Measurements from ENCODE around the gene RAPGEF3. TPM values are rescaled to one million over a fixed set of nuclear protein-coding genes. Genes with fewer than 3 reads are reported as not detected.
A peak's percentile ranks its signal among the peaks of the same experiment; 100 is the strongest.

RAPGEF3 gene
- total and polyA plus RNA-seq, 2 of the 13 experiments (the other 11 are each of a cell fraction or from before 2014, with no cell fraction given), result 0.07 TPM

- intact Hi-C loops (cut with micrococcal nuclease; ENCODE audit: unreplicated experiment), result loop anchor here (1.0 kb wide), 1 partner anchor 35 kb away; no protein-coding TSS in a partner anchor
- no TSS peak for BruUV-seq (replicated peaks)
- H3K27me3 ChIP-seq (ENCODE audit: control insufficient read depth in 1 of 2, insufficient read depth in 2 of 2, low read length in 2 of 2), result no peaks in the 10 kb centered on the region
- ChIA-PET CTCF (ENCODE audit: low intra/inter-chr PET ratio, low total read pairs) (interaction anchor here (1.5 kb wide), 1 partner anchor 37 kb away, joined by 3 read pairs; no protein-coding TSS in a partner anchor), POLR2A (interaction anchor here (0.8 kb wide), 1 partner anchor 19 kb away, joined by 3 read pairs; no protein-coding TSS in a partner anchor)
- H3K4me2 ChIP-seq (ENCODE audit: low read depth, low read length), result no peak overlapping the region
- FAIRE-seq, result no peak
- no peak overlapping the region for H3K4me3 ChIP-seq (replicated peaks in 1 of 3; ENCODE audit: insufficient read depth in 1 of 3, low read depth in 2 of 3, low read length in 3 of 3)
- no peak overlapping the region for H2AFZ ChIP-seq (ENCODE audit: low read length)
- peaks cover 0 to under 1% of the 10 kb centered on the region in 2 experiments; a peak in 2 of 5 replicates for H3K36me3 ChIP-seq (replicated peaks in 1 of 2; ENCODE audit: control insufficient read depth in 1 of 2, insufficient read depth in 2 of 2, low read length in 2 of 2)
- H3K4me1 ChIP-seq (ENCODE audit: insufficient read depth, low read length), result no peaks in the 10 kb centered on the region
- H4K20me1 ChIP-seq (ENCODE audit: insufficient read depth, low read length), result no peaks in the 10 kb centered on the region
- DNase-seq (ENCODE audit: low spot score), result no peak
- H3K27ac ChIP-seq (ENCODE audit: extremely low read length, insufficient read depth, low read length), result no peak overlapping the region
- in situ Hi-C loops (cut with HindIII; ENCODE audit: extremely low pct_ligation_motif_present, low pct_unique_long_range_greater_than_20kb), result no loop called here
- WGBS (ENCODE audit: low lambda C conversion rate), result 87% methylated on average over 9 of the region's 9 CpGs
- no peak overlapping the region for H3K9ac ChIP-seq (ENCODE audit: insufficient read depth, low read depth, low read length)
- no peaks in the 10 kb centered on the region for H3K9me3 ChIP-seq (ENCODE audit: low read length)
- TF ChIP-seq TARDBP (CRISPR knock-in tag; IDR thresholded peaks at IDR 0.05), result no peak
- TF ChIP-seq TOE1 (CRISPR knock-in tag; IDR thresholded peaks at IDR 0.05), result no peak
- TF ChIP-seq ELF1 (CRISPR knock-in tag; IDR thresholded peaks at IDR 0.05), result no peak
- no peak for TF ChIP-seq ZFP1 (CRISPR knock-in tag; IDR thresholded peaks at IDR 0.05)
- no peaks in the 10 kb centered on the region for H3K79me2 ChIP-seq (ENCODE audit: insufficient read depth, low read length)
- no peak for ATAC-seq
Measured at GRCh38 chr12:47801904-47802246, 43.2 kb upstream of the RAPGEF3 start.

GRCh38 chr12:47801170-47801903 lies 42.7 kb upstream of the RAPGEF3 start:
- no peaks in the 10 kb centered on the region for H3K79me2 ChIP-seq (ENCODE audit: insufficient read depth, low read length)
- H3K4me2 ChIP-seq (ENCODE audit: low read depth, low read length), result no peak overlapping the region
- H3K27me3 ChIP-seq (ENCODE audit: control insufficient read depth in 1 of 2, insufficient read depth in 2 of 2, low read length in 2 of 2), result no peaks in the 10 kb centered on the region
- WGBS (ENCODE audit: low lambda C conversion rate), result 77% methylated on average over 6 of the region's 7 CpGs
- CTCF ChIA-PET (ENCODE audit: low intra/inter-chr PET ratio, low total read pairs), result interaction anchor here (1.5 kb wide), 1 partner anchor 37 kb away, joined by 3 read pairs; no protein-coding TSS in a partner anchor
- H3K4me3 ChIP-seq (replicated peaks in 1 of 3; ENCODE audit: insufficient read depth in 1 of 3, low read depth in 2 of 3, low read length in 3 of 3), result no peak overlapping the region
- DNase-seq (ENCODE audit: low spot score) (no peak), ATAC-seq (peak; percentile 33; the same call in 2 of the 3 replicates), FAIRE-seq (no peak)
- H2AFZ ChIP-seq (ENCODE audit: low read length), result no peak overlapping the region
- no peaks in the 10 kb centered on the region for H3K4me1 ChIP-seq (ENCODE audit: insufficient read depth, low read length)
- BruUV-seq (replicated peaks), result no TSS peak
- H3K27ac ChIP-seq (ENCODE audit: extremely low read length, insufficient read depth, low read length), result no peak overlapping the region
- no peaks in the 10 kb centered on the region for H4K20me1 ChIP-seq (ENCODE audit: insufficient read depth, low read length)
- POLR2A ChIA-PET, result no interaction called here
- H3K9ac ChIP-seq (ENCODE audit: insufficient read depth, low read depth, low read length), result no peak overlapping the region
- H3K9me3 ChIP-seq (ENCODE audit: low read length), result no peaks in the 10 kb centered on the region
- in situ Hi-C loops (cut with HindIII; ENCODE audit: extremely low pct_ligation_motif_present, low pct_unique_long_range_greater_than_20kb), result no loop called here
- intact Hi-C loops (cut with micrococcal nuclease; ENCODE audit: unreplicated experiment), result loop anchor here (1.0 kb wide), 1 partner anchor 36 kb away; no protein-coding TSS in a partner anchor
- peaks cover 0 to 2% of the 10 kb centered on the region in 2 experiments; a peak in 2 of 5 replicates for H3K36me3 ChIP-seq (replicated peaks in 1 of 2; ENCODE audit: control insufficient read depth in 1 of 2, insufficient read depth in 2 of 2, low read length in 2 of 2)
- TF ChIP-seq ZNF552 (CRISPR knock-in tag; IDR thresholded peaks at IDR 0.05; ENCODE audit: borderline replicate concordance) (no peak), SRSF1 (optimal IDR thresholded peaks at IDR 0.05; ENCODE audit: low read depth, low read length) (no peak), HMGXB4 (CRISPR knock-in tag; IDR thresholded peaks at IDR 0.05; ENCODE audit: borderline replicate concordance in 1 of 2, low read depth in 1 of 2) (no peak), PHF5A (CRISPR knock-in tag; IDR thresholded peaks at IDR 0.05; ENCODE audit: low read depth, unreplicated experiment) (no peak), SMAD3 (CRISPR knock-in tag; IDR thresholded peaks at IDR 0.05) (no peak), ATF4 (CRISPR knock-in tag; IDR thresholded peaks at IDR 0.05) (no peak), ZBTB39 (CRISPR knock-in tag; IDR thresholded peaks at IDR 0.05) (no peak), IKZF1 (IDR thresholded peaks at IDR 0.05) (no peak), ATRX (CRISPR knock-in tag; IDR thresholded peaks at IDR 0.05; ENCODE audit: borderline replicate concordance) (no peak)
